Activated CD8-positive, alpha-beta T cell treated with anti-CD3 and anti-CD28 coated beads, Interleukin-2, amount 10 ng/mL, durations not matched to agents 7 days and 5 days (primary cell): ENCODE results near the gene SSB. TPM values are rescaled to one million over a fixed set of nuclear protein-coding genes. Genes with fewer than 3 reads are reported as not detected.
"Not testable (repeated sequence)": the region's sequence is repeated elsewhere in the genome, so short reads cannot be mapped to it uniquely, and the experiment has no call there.

Source experiments
- ATAC-seq: fragments of 150-1000 bp; cut with Tn5 transposase; one replicate; pipeline ENCODE4 v1.10.0; 2021; ENCODE audit warnings: moderate library complexity
- CTCF ChIA-PET: fragments of 350-600 bp; sonication (Branson Sonifier 250); formaldehyde crosslinking; loops from one replicate; lab custom pipeline; 2021; ENCODE audit warnings: antibody characterized with exemption; lab: Charles Lee
- POLR2A ChIA-PET: fragments of 350-600 bp; sonication (Branson Sonifier 250); formaldehyde crosslinking; loops from one replicate; lab custom pipeline; 2021; ENCODE audit warnings: antibody characterized with exemption; lab: Charles Lee
- DNase-seq: peaks from one replicate; pipeline ENCODE4 v3.0.0-alpha.2; 2020
- H3K27ac Mint-ChIP-seq: one replicate; pipeline ENCODE4 v1.8.0; 2021; ENCODE audit warnings: mild to moderate bottlenecking, mixed read lengths
- H3K27me3 Mint-ChIP-seq: one replicate; pipeline ENCODE4 v1.8.0; 2021; ENCODE audit warnings: low read depth, mixed read lengths
- H3K36me3 Mint-ChIP-seq: one replicate; pipeline ENCODE4 v1.8.0; 2021; ENCODE audit warnings: low read depth, mixed read lengths
- H3K4me1 Mint-ChIP-seq: one replicate; pipeline ENCODE4 v1.8.0; 2021; ENCODE audit warnings: low read depth, mixed read lengths
- H3K4me3 Mint-ChIP-seq: one replicate; pipeline ENCODE4 v1.8.0; 2021; ENCODE audit warnings: mild to moderate bottlenecking, mixed read lengths
- H3K9me3 Mint-ChIP-seq: one replicate; pipeline ENCODE4 v1.8.0; 2022; ENCODE audit warnings: mixed read lengths; ENCODE audit not compliant: insufficient read depth
- total RNA-seq, 2 experiments: library from RNA; stranded (reverse); gene quantifications; one replicate each; pipeline ENCODE4 v1.2.3, GENCODE V29; 2021

SSB gene
- 10 to 100 TPM; 86.0 to 86.9 TPM for total RNA-seq

- DNase-seq = peak; percentile 97
- peak; percentile 97 for ATAC-seq
- ChIA-PET CTCF (interaction anchor here (2.9 kb wide), 1 partner anchor 25 kb away, joined by 13 read pairs; no protein-coding TSS in a partner anchor), POLR2A (interaction anchor here (0.7 to 2.5 kb wide), 2 partner anchors 29 to 214 kb away, joined by 4 to 19 read pairs; partner anchors contain the start of gene UBR3)
- peaks cover 17% of the 10 kb centered on the region for H3K36me3 Mint-ChIP-seq
- peak within 1 kb of the TSS; percentile 80 for H3K4me3 Mint-ChIP-seq
- peak within 1 kb of the TSS; percentile 83 for H3K27ac Mint-ChIP-seq
- no peaks in the 10 kb centered on the region for H3K9me3 Mint-ChIP-seq
- peaks cover 3% of the 10 kb centered on the region for H3K27me3 Mint-ChIP-seq
- H3K4me1 Mint-ChIP-seq = peaks cover 25% of the 10 kb centered on the region
These were observed at the start of gene SSB for GRCh38 chr2:169798718-169799592. TSS of gene SSB (plus strand) at chr2:169798871. CDS start at chr2:169800961, 2,090 bp downstream.

- Mint-ChIP-seq H3K27ac (no peak overlapping the region), H3K9me3 (no peaks in the 10 kb centered on the region), H3K27me3 (no peaks in the 10 kb centered on the region), H3K4me1 (no peaks in the 10 kb centered on the region), H3K36me3 (peaks cover 3% of the 10 kb centered on the region), H3K4me3 (no peak overlapping the region)
- no peak for ATAC-seq
- ChIA-PET CTCF (no interaction called here), POLR2A (no interaction called here)
- no peak for DNase-seq
These were observed 45.9 kb upstream of the SSB start for GRCh38 chr2:169752752-169753151.

GRCh38 chr2:169755083-169755870, 43.4 kb upstream of the SSB start:
- no peak overlapping the region for H3K27ac Mint-ChIP-seq
- H3K4me1 Mint-ChIP-seq = peaks cover 3% of the 10 kb centered on the region
- H3K27me3 Mint-ChIP-seq = no peaks in the 10 kb centered on the region
- peaks cover under 1% of the 10 kb centered on the region for H3K36me3 Mint-ChIP-seq
- DNase-seq (no peak), ATAC-seq (no peak)
- CTCF ChIA-PET = no interaction called here
- POLR2A ChIA-PET = no interaction called here
- no peaks in the 10 kb centered on the region for H3K9me3 Mint-ChIP-seq
- H3K4me3 Mint-ChIP-seq = no peak overlapping the region

GRCh38 chr2:169756342-169756741, 42.3 kb upstream of the SSB start:
- no peaks in the 10 kb centered on the region for H3K9me3 Mint-ChIP-seq
- H3K4me1 Mint-ChIP-seq = peaks cover 13% of the 10 kb centered on the region
- DNase-seq = no peak
- H3K36me3 Mint-ChIP-seq = peaks cover 3% of the 10 kb centered on the region
- ChIA-PET POLR2A (no interaction called here), CTCF (no interaction called here)
- no peak overlapping the region for H3K27ac Mint-ChIP-seq
- H3K27me3 Mint-ChIP-seq = no peaks in the 10 kb centered on the region
- no peak for ATAC-seq
- no peak overlapping the region for H3K4me3 Mint-ChIP-seq

- no peak for ATAC-seq
- DNase-seq = no peak
- ChIA-PET POLR2A (no interaction called here), CTCF (no interaction called here)
- Mint-ChIP-seq H3K27me3 (no peaks in the 10 kb centered on the region), H3K27ac (no peak overlapping the region), H3K4me3 (no peak overlapping the region), H3K9me3 (no peaks in the 10 kb centered on the region), H3K4me1 (peaks cover 23% of the 10 kb centered on the region), H3K36me3 (peaks cover 6% of the 10 kb centered on the region)
These were observed 41.3 kb upstream of the SSB start for GRCh38 chr2:169757356-169757755.

- Mint-ChIP-seq H3K27me3 (no peaks in the 10 kb centered on the region), H3K36me3 (peaks cover 6% of the 10 kb centered on the region), H3K9me3 (no peaks in the 10 kb centered on the region), H3K27ac (no peak overlapping the region), H3K4me1 (peaks cover 27% of the 10 kb centered on the region), H3K4me3 (no peak overlapping the region)
- DNase-seq (no peak), ATAC-seq (no peak)
- POLR2A ChIA-PET = no interaction called here
- CTCF ChIA-PET = no interaction called here
These were observed 40.9 kb upstream of the SSB start for GRCh38 chr2:169757778-169758177.

- ATAC-seq = no peak
- no peaks in the 10 kb centered on the region for H3K27me3 Mint-ChIP-seq
- CTCF ChIA-PET = interaction anchor here (0.8 kb wide), 1 partner anchor 30 kb away, joined by 3 read pairs; no protein-coding TSS in a partner anchor
- POLR2A ChIA-PET = no interaction called here
- no peak overlapping the region for H3K27ac Mint-ChIP-seq
- H3K36me3 Mint-ChIP-seq = peaks cover 10% of the 10 kb centered on the region
- H3K4me3 Mint-ChIP-seq = no peak overlapping the region
- DNase-seq = no peak
- H3K4me1 Mint-ChIP-seq = peaks cover 31% of the 10 kb centered on the region
- no peaks in the 10 kb centered on the region for H3K9me3 Mint-ChIP-seq
These were observed 38.7 kb upstream of the SSB start for GRCh38 chr2:169759987-169760386.

- peaks cover 31% of the 10 kb centered on the region for H3K4me1 Mint-ChIP-seq
- H3K27ac Mint-ChIP-seq, H3K4me3 Mint-ChIP-seq, H3K27me3 Mint-ChIP-seq, ATAC-seq, H3K9me3 Mint-ChIP-seq, POLR2A ChIA-PET, DNase-seq, H3K36me3 Mint-ChIP-seq: not testable (repeated sequence)
- CTCF ChIA-PET = interaction anchor here (0.8 kb wide), 1 partner anchor 29 kb away, joined by 3 read pairs; no protein-coding TSS in a partner anchor
These were observed 37.9 kb upstream of the SSB start for GRCh38 chr2:169760798-169761197.

GRCh38 chr2:169761251-169761969, 37.3 kb upstream of the SSB start:
- Mint-ChIP-seq H3K4me3 (no peak overlapping the region), H3K4me1 (peaks cover 34% of the 10 kb centered on the region), H3K27me3 (no peaks in the 10 kb centered on the region), H3K27ac (peak overlapping the region; percentile 31), H3K36me3 (peaks cover 10% of the 10 kb centered on the region), H3K9me3 (no peaks in the 10 kb centered on the region)
- DNase-seq (no peak), ATAC-seq (no peak)
- CTCF ChIA-PET = no interaction called here
- POLR2A ChIA-PET = no interaction called here

GRCh38 chr2:169761970-169762292, 36.7 kb upstream of the SSB start:
- ChIA-PET POLR2A (no interaction called here), CTCF (no interaction called here)
- Mint-ChIP-seq H3K9me3 (no peaks in the 10 kb centered on the region), H3K4me3 (no peak overlapping the region), H3K36me3 (peaks cover 10% of the 10 kb centered on the region), H3K4me1 (peaks cover 40% of the 10 kb centered on the region), H3K27me3 (no peaks in the 10 kb centered on the region), H3K27ac (peak overlapping the region; percentile 31)
- ATAC-seq (peak; percentile 30), DNase-seq (no peak)

- no peak for ATAC-seq
- no peaks in the 10 kb centered on the region for H3K9me3 Mint-ChIP-seq
- ChIA-PET POLR2A (no interaction called here), CTCF (interaction anchor here (1.3 kb wide), 1 partner anchor 163 kb away, joined by 3 read pairs; no protein-coding TSS in a partner anchor)
- peaks cover 10% of the 10 kb centered on the region for H3K36me3 Mint-ChIP-seq
- H3K4me3 Mint-ChIP-seq = no peak overlapping the region
- no peak overlapping the region for H3K27ac Mint-ChIP-seq
- H3K4me1 Mint-ChIP-seq = peaks cover 53% of the 10 kb centered on the region
- peaks cover 5% of the 10 kb centered on the region for H3K27me3 Mint-ChIP-seq
- no peak for DNase-seq
These were observed 33.1 kb upstream of the SSB start for GRCh38 chr2:169765523-169765922.
